Measurements from ENCODE around the gene RAD51. TPM values are rescaled to one million over a fixed set of nuclear protein-coding genes. Genes with fewer than 3 reads are reported as not detected.

The RAD51 gene
- 1 to 10 TPM in 2 of 4 donors, under 1 TPM in 1, not detected in 1; 0.88 to 5.8 (median 3.1) TPM for total RNA-seq

DNA sequence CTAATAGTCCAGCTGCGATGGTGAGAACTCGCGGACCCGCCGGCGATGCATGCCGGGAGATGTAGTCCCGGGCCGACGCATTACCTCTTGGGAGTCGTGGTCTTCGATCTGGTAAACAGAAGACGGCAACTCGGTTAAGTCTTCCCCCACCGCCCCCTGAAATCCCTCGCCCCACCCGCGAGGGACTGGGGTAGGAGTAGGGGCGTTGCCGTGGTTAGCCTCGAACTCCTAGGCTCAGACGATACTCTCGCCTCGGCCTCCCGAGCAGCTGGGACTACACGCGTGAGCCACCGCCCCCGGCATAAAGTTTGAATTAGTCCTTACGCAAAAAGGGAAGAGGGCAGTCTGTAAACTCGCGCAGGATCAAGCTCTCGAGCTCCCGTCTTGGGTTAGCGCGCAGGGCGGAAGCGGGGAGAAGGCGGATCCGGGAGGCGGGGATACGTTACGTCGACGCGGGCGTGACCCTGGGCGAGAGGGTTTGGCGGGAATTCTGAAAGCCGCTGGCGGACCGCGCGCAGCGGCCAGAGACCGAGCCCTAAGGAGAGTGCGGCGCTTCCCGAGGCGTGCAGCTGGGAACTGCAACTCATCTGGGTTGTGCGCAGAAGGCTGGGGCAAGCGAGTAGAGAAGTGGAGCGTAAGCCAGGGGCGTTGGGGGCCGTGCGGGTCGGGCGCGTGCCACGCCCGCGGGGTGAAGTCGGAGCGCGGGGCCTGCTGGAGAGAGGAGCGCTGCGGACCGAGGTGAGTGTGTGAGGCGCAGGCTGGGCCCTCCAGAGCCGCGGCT is at the start of gene RAD51:
Gene RAD51 (plus strand): TSS at position 487 of the 781 bp plus-strand sequence. CDS start 3,585 bp downstream, outside the sequence.
- no peak for TF ChIP-seq CTCF (IDR thresholded peaks at IDR 0.05; ENCODE audit: low read depth)

DNA sequence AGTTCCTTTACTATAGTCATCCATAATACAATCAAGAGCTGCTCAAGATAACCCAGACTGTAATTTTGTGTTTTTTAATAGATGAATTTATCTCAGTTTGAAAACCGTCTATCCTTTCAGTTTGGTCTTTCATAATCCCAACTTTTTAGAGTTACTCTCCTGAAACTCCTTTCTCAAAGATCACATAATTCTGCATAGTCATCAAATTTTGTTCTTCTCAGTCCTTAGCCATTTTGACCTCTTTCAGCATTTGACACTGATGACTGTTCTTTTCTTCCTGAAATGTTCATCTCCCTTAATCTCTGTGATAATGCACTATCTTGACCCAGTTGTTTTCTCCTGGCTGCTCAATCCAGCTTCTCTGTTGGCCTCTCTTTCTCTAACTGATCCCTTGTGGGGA is 47.5 kb upstream of the RAD51 start:
- TF ChIP-seq CTCF (IDR thresholded peaks at IDR 0.05; ENCODE audit: low read depth): no peak

- no peak for TF ChIP-seq CTCF (IDR thresholded peaks at IDR 0.05; ENCODE audit: low read depth)
Measured at GRCh38 chr15:40650479-40650878, 44.5 kb upstream of the RAD51 start.

GRCh38 chr15:40660686-40661085 is 34.3 kb upstream of the RAD51 start:
- no peak for TF ChIP-seq CTCF (IDR thresholded peaks at IDR 0.05; ENCODE audit: low read depth)

GRCh38 chr15:40664909-40665308 is 30.1 kb upstream of the RAD51 start:
- TF ChIP-seq CTCF (IDR thresholded peaks at IDR 0.05; ENCODE audit: low read depth): no peak

GRCh38 chr15:40680151-40680550 is 14.8 kb upstream of the RAD51 start:
- TF ChIP-seq CTCF (IDR thresholded peaks at IDR 0.05; ENCODE audit: low read depth): no peak

DNA sequence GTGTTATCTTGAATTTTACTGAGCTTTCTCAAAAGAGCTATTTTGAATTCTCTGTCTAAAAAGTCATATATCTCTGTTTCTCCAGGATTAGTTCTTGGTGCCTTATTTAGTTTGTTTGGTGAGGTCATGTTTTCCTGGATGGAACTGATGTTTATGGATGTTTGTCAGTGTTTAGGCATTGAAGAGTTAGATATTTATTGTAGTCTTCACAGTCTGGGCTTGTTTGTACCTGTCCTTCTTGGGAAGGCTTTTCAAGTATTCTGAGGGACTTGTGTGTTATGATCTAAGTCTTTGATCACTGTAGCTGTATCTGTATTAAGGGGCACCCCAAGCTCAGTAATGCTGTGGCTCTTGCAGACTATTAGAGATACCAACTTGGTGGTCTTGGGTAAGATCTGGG is 10.6 kb upstream of the RAD51 start:
- no peak for TF ChIP-seq CTCF (IDR thresholded peaks at IDR 0.05; ENCODE audit: low read depth)
